HG02610 (cell line): ENCODE results near the gene KIF11.

Experiments used
- ATAC-seq: cut with Tn5 transposase; IDR thresholded peaks from one replicate; pipeline ENCODE4 v1.9.1; 2021; ENCODE audit warnings: mild to moderate bottlenecking, moderate library complexity; ENCODE audit not compliant: unreplicated experiment

KIF11 gene

DNA sequence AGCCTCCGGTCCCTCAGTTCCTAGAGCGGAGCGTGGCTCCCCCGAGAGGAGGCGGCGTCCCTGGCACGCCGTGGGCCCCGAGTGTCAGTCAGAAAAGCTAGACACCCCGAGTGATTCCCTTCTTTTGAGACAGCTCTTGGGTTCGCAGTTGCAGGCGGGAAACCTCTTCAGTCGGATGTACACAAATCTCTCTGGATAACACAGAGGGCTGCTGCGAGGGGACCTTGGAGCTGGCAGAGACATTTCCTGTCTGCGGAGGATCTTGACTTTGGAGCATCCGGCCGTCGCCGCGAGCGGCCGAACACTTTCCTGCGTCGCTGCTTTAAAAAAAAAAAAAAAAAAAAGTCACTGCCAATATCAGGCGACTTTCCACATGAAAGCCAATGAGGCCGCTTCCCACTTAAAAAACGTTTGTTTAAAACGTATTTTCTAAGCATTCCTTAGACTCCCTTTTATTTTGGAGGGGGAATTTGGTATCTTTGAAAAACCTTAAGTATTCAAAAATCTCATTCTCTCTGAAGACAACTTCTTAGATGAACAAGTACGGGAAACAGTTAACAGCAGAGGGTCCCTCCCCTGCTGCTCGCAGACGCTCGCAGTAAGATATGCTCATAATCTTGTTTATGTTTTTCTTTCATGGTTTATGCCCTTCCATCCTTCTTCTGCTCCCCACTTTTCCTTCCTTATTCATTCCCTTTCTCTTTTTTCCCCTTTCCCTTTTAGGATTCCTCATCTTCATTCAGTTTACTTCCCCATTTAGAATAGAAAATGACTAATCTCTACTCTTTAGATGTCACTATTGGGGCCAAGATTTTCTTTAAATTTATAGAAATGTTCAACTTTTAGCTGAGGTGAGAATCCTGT lies 106.8 kb downstream of the KIF11 start:
- no peak for ATAC-seq

DNA sequence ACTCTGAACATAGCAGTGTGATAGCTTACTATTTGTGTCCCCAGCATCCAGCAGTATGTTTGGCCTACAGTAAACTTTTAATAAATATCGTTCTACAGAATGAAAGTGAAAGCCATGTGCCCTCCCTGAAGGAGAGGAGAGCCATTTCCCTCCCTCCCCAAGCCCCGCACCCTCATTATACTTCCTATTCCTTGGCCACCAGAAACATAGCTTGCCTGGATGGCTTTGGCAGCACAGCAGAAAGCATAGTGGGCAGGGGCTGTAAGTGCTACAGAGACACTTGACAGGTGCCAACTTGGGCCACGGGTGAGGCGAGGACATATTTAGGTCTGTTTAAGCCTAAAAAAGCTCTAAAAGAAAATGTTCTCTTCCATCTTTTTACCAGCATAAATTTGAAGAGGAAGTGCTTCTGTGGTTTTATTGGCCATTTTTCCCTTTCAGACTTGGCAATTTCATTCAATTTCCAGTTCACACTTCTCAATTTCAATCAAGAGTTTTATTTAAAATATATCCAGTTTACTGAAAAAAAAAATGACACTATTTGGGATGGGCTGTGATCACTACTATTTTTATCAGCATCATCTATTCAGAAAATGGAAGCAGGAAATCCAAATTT lies 109.5 kb downstream of the KIF11 start:
- no peak for ATAC-seq
